ENCODE data around the gene PIP4P1. TPM values are rescaled to one million over a fixed set of nuclear protein-coding genes. Genes with fewer than 3 reads are reported as not detected.

The PIP4P1 gene
- total and polyA plus RNA-seq, 2 of the 13 experiments (the other 11 are each of a cell fraction or from before 2014, with no cell fraction given) = 33.4 to 47.0 TPM

DNA sequence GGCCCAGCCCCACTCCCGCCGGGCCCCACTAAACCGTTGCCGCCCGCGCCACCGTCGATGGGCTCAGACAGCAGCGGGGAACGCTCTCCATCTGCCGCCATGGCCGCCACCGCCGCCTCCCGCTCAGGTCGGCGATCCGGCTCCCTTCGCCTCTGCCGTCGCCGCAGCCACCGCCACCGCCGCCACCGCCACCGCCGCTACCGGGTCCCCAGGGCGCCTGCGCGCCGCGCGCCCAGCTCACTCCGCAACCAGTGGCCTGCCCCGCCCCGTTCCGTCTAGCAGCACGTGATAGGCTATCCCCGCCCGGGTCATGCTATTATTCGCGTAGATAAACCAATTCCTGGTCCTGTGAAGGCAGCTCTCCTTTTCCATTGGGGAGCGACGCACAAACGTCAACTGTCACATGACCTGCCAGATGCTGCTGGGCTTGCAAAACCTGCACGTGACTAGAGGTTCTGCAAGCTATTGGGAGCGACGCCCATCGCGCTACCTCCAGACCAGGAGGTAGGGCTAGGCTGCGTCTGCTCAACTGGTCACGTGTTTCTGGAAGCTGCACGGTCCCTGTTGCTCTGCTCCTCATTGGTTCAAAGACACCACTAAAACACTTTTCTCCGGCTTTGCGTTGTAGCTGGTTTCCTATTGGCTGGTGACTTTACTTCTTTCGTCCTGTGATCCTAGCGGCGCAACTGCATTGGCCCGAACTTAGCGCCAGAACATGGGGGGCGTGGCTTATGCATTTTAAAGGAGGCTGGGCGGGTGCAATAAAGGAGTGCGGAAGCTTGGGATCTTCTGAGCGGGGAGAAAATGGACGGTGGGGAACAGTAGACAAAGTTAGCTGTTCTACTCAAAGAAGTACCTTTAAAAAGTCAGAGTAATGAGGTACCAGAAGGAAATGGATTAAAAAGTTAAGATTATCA is at the start of gene PIP4P1 (continued):
- TF ChIP-seq ZBTB2 (CRISPR knock-in tag; IDR thresholded peaks at IDR 0.05; ENCODE audit: low read depth) (peak; percentile 57), SOX13 (IDR thresholded peaks at IDR 0.05) (no peak), SOX13 (CRISPR knock-in tag; conservative IDR thresholded peaks at IDR 0.05 in 1 of 2, IDR thresholded peaks at IDR 0.05 in 1 of 2) (peak in 1 of 2 experiments; percentile 77; a peak in 2 of 4 replicates), ZNF367 (CRISPR knock-in tag; IDR thresholded peaks at IDR 0.05; ENCODE audit: borderline replicate concordance) (no peak), PBX3 (CRISPR knock-in tag; IDR thresholded peaks at IDR 0.05; ENCODE audit: borderline replicate concordance) (no peak), ARNTL (CRISPR knock-in tag; IDR thresholded peaks at IDR 0.05) (peak; percentile 100), NAIF1 (CRISPR knock-in tag; IDR thresholded peaks at IDR 0.05; ENCODE audit: borderline replicate concordance) (peak; percentile 78; the same call in 1 of the 2 replicates), ZSCAN21 (CRISPR knock-in tag; IDR thresholded peaks at IDR 0.05; ENCODE audit: borderline replicate concordance) (peak; percentile 74; the same call in 1 of the 2 replicates), FOXA1 (IDR thresholded peaks at IDR 0.05) (no peak), FOXA1 (CRISPR knock-in tag; IDR thresholded peaks at IDR 0.05) (peak; percentile 38; the same call in 1 of the 2 replicates), ZNF160 (CRISPR knock-in tag; IDR thresholded peaks at IDR 0.05) (peak; percentile 86)
- TF ChIP-seq, protein P1, sequence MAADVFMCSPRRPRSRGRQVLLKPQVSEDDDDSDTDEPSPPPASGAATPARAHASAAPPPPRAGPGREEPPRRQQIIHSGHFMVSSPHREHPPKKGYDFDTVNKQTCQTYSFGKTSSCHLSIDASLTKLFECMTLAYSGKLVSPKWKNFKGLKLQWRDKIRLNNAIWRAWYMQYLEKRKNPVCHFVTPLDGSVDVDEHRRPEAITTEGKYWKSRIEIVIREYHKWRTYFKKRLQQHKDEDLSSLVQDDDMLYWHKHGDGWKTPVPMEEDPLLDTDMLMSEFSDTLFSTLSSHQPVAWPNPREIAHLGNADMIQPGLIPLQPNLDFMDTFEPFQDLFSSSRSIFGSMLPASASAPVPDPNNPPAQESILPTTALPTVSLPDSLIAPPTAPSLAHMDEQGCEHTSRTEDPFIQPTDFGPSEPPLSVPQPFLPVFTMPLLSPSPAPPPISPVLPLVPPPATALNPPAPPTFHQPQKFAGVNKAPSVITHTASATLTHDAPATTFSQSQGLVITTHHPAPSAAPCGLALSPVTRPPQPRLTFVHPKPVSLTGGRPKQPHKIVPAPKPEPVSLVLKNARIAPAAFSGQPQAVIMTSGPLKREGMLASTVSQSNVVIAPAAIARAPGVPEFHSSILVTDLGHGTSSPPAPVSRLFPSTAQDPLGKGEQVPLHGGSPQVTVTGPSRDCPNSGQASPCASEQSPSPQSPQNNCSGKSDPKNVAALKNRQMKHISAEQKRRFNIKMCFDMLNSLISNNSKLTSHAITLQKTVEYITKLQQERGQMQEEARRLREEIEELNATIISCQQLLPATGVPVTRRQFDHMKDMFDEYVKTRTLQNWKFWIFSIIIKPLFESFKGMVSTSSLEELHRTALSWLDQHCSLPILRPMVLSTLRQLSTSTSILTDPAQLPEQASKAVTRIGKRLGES (CRISPR knock-in tag; IDR thresholded peaks at IDR 0.05; ENCODE audit: borderline replicate concordance) = no peak; the same call in 1 of the 2 replicates
- TF ChIP-seq, protein P2, sequence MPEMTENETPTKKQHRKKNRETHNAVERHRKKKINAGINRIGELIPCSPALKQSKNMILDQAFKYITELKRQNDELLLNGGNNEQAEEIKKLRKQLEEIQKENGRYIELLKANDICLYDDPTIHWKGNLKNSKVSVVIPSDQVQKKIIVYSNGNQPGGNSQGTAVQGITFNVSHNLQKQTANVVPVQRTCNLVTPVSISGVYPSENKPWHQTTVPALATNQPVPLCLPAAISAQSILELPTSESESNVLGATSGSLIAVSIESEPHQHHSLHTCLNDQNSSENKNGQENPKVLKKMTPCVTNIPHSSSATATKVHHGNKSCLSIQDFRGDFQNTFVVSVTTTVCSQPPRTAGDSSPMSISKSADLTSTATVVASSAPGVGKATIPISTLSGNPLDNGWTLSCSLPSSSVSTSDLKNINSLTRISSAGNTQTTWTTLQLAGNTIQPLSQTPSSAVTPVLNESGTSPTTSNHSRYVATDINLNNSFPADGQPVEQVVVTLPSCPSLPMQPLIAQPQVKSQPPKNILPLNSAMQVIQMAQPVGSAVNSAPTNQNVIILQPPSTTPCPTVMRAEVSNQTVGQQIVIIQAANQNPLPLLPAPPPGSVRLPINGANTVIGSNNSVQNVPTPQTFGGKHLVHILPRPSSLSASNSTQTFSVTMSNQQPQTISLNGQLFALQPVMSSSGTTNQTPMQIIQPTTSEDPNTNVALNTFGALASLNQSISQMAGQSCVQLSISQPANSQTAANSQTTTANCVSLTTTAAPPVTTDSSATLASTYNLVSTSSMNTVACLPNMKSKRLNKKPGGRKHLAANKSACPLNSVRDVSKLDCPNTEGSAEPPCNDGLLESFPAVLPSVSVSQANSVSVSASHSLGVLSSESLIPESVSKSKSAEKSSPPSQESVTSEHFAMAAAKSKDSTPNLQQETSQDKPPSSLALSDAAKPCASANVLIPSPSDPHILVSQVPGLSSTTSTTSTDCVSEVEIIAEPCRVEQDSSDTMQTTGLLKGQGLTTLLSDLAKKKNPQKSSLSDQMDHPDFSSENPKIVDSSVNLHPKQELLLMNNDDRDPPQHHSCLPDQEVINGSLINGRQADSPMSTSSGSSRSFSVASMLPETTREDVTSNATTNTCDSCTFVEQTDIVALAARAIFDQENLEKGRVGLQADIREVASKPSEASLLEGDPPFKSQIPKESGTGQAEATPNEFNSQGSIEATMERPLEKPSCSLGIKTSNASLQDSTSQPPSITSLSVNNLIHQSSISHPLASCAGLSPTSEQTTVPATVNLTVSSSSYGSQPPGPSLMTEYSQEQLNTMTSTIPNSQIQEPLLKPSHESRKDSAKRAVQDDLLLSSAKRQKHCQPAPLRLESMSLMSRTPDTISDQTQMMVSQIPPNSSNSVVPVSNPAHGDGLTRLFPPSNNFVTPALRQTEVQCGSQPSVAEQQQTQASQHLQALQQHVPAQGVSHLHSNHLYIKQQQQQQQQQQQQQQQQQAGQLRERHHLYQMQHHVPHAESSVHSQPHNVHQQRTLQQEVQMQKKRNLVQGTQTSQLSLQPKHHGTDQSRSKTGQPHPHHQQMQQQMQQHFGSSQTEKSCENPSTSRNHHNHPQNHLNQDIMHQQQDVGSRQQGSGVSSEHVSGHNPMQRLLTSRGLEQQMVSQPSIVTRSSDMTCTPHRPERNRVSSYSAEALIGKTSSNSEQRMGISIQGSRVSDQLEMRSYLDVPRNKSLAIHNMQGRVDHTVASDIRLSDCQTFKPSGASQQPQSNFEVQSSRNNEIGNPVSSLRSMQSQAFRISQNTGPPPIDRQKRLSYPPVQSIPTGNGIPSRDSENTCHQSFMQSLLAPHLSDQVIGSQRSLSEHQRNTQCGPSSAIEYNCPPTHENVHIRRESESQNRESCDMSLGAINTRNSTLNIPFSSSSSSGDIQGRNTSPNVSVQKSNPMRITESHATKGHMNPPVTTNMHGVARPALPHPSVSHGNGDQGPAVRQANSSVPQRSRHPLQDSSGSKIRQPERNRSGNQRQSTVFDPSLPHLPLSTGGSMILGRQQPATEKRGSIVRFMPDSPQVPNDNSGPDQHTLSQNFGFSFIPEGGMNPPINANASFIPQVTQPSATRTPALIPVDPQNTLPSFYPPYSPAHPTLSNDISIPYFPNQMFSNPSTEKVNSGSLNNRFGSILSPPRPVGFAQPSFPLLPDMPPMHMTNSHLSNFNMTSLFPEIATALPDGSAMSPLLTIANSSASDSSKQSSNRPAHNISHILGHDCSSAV (CRISPR knock-in tag; IDR thresholded peaks at IDR 0.05; ENCODE audit: borderline replicate concordance) = peak; percentile 66; the same call in 1 of the 2 replicates
